Measurements from ENCODE around the gene P2RX2.

DNA sequence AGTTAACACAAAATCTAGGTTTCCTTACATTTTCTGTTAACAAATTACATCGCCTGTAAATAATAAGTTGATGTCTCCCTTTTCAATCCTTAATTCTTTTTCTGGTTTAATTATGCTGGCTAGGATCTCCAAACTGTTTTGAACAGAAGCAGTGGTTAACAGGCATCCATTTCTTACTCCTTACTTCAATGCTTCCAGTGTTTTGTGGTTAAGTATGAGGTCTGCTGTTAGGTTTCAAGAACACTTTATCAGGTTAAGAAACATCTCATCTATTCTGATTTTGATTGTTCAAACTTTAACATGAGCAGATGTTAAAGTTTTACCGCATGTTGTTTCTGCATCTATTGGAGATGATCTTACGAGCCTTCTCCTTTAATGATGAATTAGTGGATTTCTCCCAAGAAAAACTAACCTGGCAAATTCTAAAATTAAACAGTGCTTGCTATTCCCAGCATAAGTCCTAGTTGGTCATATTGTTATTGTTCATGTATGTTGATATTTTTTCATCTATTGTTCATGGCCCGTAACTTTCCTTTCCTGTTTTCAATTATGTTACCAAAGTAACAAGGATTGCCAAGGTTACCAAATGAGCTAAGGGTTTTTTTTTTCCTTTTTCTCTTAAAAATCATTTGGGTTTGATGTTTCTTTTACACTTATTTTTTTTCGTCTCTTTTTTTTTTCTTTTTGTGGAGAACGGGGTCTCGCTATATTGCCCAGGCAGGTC, 35.2 kb downstream of the P2RX2 start:
- TF ChIP-seq, protein P1, sequence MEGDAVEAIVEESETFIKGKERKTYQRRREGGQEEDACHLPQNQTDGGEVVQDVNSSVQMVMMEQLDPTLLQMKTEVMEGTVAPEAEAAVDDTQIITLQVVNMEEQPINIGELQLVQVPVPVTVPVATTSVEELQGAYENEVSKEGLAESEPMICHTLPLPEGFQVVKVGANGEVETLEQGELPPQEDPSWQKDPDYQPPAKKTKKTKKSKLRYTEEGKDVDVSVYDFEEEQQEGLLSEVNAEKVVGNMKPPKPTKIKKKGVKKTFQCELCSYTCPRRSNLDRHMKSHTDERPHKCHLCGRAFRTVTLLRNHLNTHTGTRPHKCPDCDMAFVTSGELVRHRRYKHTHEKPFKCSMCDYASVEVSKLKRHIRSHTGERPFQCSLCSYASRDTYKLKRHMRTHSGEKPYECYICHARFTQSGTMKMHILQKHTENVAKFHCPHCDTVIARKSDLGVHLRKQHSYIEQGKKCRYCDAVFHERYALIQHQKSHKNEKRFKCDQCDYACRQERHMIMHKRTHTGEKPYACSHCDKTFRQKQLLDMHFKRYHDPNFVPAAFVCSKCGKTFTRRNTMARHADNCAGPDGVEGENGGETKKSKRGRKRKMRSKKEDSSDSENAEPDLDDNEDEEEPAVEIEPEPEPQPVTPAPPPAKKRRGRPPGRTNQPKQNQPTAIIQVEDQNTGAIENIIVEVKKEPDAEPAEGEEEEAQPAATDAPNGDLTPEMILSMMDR (IDR thresholded peaks at IDR 0.05) = no peak
- TF ChIP-seq POLR2A (IDR thresholded peaks at IDR 0.05) = no peak
